GM12873 (cell line): ENCODE measurements around the gene KCNN2.

ENCODE experiments used
- TF ChIP-seq, protein P1 (sequence below): IDR thresholded peaks from 2 replicates; pipeline ENCODE4 v1.5.1; 2012; ENCODE audit warnings: low read depth, mild to moderate bottlenecking, moderate library complexity, low read length, control low read depth; ENCODE audit not compliant: insufficient read depth; ENCODE audit errors: missing control alignments

KCNN2 gene

DNA sequence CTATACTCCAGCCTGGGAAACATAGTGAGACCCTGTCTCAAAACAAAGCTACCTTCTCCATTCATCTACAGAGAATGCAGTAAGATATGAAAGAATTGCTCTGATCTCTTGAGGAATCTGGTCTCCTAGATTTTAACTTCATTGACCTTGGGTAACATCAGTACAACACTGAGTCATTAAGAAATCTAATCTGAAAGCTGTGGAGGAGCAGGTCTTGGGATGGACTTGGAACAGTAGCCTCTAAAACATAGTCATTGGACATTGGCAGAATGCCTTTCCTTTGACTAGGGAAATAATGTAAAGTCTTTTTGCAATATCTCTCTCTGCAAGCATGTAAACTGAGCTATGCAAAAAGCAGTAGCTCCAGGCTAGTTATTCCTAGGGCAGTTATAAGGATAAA, 58.1 kb downstream of the KCNN2 start:
- TF ChIP-seq, protein P1, sequence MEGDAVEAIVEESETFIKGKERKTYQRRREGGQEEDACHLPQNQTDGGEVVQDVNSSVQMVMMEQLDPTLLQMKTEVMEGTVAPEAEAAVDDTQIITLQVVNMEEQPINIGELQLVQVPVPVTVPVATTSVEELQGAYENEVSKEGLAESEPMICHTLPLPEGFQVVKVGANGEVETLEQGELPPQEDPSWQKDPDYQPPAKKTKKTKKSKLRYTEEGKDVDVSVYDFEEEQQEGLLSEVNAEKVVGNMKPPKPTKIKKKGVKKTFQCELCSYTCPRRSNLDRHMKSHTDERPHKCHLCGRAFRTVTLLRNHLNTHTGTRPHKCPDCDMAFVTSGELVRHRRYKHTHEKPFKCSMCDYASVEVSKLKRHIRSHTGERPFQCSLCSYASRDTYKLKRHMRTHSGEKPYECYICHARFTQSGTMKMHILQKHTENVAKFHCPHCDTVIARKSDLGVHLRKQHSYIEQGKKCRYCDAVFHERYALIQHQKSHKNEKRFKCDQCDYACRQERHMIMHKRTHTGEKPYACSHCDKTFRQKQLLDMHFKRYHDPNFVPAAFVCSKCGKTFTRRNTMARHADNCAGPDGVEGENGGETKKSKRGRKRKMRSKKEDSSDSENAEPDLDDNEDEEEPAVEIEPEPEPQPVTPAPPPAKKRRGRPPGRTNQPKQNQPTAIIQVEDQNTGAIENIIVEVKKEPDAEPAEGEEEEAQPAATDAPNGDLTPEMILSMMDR, result no peak

DNA sequence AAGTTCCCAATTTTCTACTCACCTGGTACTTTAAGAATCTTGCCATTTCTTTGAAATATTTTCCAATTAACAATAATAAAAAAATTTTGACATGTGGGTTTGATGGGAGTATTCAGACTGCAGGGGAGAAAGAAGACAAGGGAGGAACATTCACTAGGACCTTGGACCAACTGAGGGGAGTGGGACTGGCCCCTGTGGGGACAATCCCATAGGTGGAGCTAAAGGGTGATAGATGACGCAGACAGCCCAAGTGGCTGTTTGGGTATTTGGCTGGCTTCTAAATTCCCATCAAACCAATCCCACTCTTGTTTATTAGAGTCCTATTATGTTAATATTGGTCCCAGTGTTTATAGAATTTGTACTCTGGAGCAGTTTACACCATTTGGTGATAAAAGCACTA, 65.3 kb downstream of the KCNN2 start:
- TF ChIP-seq, protein P1, result no peak

DNA sequence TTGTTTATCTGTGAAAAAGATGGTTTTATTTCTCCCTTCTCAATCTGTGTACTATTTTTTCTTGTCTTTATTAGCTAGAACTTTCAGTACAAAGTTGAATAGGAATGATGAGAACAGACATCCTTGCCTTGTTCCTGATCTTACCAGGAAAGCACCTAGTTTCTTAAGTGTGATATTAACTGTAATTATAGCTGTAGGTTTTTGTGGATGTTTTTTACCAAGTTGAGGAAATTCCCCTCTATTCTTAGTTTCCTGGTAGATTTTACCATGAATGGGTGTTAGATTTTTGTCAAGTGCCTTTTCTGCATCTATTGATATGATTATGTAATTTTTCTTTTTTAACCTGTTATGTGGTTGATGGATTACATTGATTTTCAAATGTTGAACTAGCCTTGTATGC, 68.7 kb downstream of the KCNN2 start:
- TF ChIP-seq, protein P1, result no peak

DNA sequence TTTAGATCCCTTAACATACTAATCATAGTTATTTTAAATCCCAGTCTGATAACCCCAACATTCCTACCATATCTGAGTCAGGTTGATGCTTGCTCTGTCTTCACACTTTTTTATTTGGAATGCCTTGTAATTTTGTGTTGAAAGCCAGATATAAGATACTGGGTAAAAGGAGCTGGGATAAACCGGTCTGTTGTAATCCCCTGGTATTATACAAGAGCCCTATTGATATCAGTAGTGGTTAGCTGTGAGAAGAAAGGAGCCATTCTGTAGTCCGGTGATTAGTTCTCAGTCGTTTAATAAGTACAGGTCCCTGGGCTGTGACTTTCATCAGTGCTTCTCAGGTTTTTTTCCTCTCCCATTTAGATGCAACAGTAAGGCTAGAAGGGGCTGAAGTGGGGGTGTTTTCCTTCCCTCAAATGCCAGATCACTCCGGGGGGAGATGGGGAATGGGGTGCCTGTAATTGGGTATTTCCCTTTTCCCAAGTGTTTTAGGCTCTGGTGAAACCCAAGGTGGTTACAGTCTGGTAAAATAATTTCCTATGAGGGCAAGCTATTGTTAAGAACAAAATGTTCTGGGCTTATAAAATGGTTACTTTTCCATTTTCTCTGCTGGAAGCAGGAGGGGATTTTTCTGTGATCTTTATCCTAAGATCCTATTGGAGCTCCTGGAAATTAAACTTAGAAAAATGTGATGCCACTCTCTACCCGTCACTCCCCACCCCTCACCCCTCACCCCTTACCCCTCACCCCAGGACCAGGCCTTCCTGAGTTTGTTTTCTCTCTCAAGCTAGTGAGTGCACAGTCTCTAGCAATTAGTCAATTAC, 72.7 kb downstream of the KCNN2 start:
- TF ChIP-seq, protein P1, result no peak

DNA sequence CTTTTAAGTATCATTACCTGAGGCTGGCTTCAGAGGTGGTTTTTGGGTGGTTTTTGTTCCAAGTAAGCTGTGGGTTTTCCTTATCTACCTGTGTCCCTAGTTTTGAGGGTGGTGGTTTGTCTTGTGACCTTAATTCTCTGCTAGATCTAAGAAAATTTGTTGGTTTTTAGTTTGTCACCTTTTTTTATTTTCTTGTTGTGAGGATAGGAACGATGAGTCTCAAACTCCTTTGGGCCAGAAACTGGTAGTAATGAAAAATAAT, 73.3 kb downstream of the KCNN2 start:
- TF ChIP-seq, protein P1, result no peak

DNA sequence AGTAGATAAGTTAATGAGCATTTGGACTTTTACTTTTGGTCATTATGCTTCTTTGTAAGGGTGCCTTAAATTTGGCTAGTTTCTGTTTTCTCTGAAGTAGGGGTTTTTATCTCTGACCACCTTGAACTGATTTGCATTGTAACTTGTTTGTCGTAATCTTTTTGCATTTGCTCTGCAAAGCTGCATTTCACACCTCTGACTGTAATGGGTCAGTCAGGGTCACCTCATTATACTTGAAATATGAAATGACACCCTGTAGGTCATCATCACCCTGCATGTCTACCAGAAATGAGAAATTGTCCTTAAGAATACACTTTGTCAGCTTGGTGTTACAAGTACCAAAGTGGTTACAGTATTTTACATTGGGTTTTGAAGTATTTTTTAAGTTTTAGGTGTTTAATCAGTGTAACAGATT, 74.0 kb downstream of the KCNN2 start:
- TF ChIP-seq, protein P1, result no peak

DNA sequence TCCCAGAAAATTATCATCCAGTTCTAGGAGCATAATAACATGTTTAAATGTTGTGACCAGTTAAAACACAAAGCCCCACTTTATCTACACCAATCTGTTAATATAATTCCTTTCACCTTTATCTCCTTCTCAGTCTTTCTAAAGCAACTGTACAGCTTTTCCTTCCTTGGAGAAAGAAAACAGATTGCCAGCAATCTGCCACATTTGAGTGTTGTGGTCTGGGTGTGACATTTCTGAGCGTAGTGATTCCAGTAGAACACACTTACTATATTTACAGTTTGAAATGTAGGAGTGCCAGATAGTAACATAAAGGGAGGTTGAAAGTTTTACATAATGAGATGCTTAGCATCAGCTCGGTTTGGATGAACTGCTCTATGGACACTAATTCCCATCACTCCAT, 76.1 kb downstream of the KCNN2 start:
- TF ChIP-seq, protein P1, result no peak
